Calu3 (cell line): Measurements from ENCODE around the gene GPA33. TPM values are rescaled to one million over a fixed set of nuclear protein-coding genes. Genes with fewer than 3 reads are reported as not detected.

Experiments used
- BruUV-seq: library from RNA; stranded (reverse); fragments of 400-500 nt; replicated peaks from 2 replicates; lab custom pipeline; 2021; lab: Mats Ljungman, UMichigan
- CTCF ChIA-PET: fragments of 300-600 bp; sonication (Branson Sonifier 250); formaldehyde crosslinking; loops from one replicate; lab custom pipeline; 2022; ENCODE audit warnings: antibody characterized with exemption; lab: Charles Lee
- DNase-seq: peaks from one replicate; pipeline ENCODE4 v3.0.0; 2022
- H3K27ac Mint-ChIP-seq: one replicate; pipeline ENCODE4 v1.8.0; 2022; ENCODE audit warnings: mixed read lengths; ENCODE audit not compliant: unreplicated experiment
- H3K27me3 Mint-ChIP-seq: one replicate; pipeline ENCODE4 v1.8.0; 2022; ENCODE audit warnings: mixed read lengths; ENCODE audit not compliant: unreplicated experiment
- H3K36me3 Mint-ChIP-seq: one replicate; pipeline ENCODE4 v1.8.0; 2022; ENCODE audit warnings: mild to moderate bottlenecking, moderate library complexity, mixed read lengths; ENCODE audit not compliant: insufficient read depth, unreplicated experiment
- H3K4me1 Mint-ChIP-seq: one replicate; pipeline ENCODE4 v1.8.0; 2022; ENCODE audit warnings: mild to moderate bottlenecking, low read depth, mixed read lengths; ENCODE audit not compliant: unreplicated experiment
- H3K4me3 Mint-ChIP-seq: one replicate; pipeline ENCODE4 v1.8.0; 2022; ENCODE audit warnings: mild to moderate bottlenecking, low read depth, moderate library complexity, mixed read lengths; ENCODE audit not compliant: unreplicated experiment
- H3K9me3 Mint-ChIP-seq: one replicate; pipeline ENCODE4 v1.8.0; 2022; ENCODE audit warnings: low read depth, mixed read lengths; ENCODE audit not compliant: unreplicated experiment
- CTCF ChIP-seq: fragments of 200-600 bp; IDR thresholded peaks from one replicate; pipeline ENCODE4 v1.8.0; 2022; ENCODE audit warnings: antibody characterized with exemption; ENCODE audit not compliant: unreplicated experiment
- intact Hi-C: fragments of 100-400 bp; cut with micrococcal nuclease; formaldehyde crosslinking; loops from one replicate; pipeline ENCODE4 v1.10.0; 2022; ENCODE audit not compliant: unreplicated experiment
- total RNA-seq: library from RNA; stranded (reverse); gene quantifications from 2 replicates; pipeline ENCODE4 v1.2.3, GENCODE V29; 2022

GPA33 gene
- total RNA-seq, 1 experiment from 2014 or later = not detected

DNA sequence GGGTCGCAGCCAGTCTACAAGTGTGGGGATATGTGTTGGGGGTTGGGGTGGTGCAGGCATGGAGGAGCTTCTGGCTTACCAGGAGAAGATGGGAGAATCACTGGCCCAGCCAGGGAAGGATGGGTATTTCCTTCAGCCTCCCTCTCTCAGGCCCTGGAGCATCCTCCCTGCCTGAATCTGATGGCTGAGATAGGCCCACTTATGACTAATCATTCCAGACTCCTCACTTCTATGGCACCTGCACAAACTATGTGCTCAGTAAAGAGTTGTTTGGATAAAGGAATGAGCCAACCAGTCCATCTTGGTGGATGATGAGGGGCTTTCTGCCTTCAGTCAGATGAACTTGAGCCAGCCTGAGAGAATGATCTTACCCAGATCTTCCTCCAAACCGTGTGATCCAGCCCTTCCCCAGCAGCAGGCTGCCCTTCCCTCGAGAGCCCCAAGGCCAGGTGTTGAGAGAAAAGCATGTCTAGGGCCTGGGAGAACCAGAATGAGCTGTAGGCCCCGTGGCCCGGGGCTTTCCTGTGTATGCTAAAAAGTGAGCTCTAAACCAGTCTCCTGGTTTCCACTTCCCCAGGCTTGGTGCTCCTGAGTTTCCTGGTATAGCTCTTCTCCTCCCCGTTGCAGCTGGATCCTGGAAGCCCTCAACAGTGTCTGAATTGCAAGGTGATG lies 1.3 kb downstream of the GPA33 start:
- Mint-ChIP-seq H3K27me3 (no peaks in the 10 kb centered on the region), H3K36me3 (no peaks in the 10 kb centered on the region), H3K4me1 (no peaks in the 10 kb centered on the region), H3K27ac (no peak overlapping the region), H3K4me3 (no peak overlapping the region), H3K9me3 (peaks cover 3% of the 10 kb centered on the region)
- no peak for TF ChIP-seq CTCF
- DNase-seq = no peak
- intact Hi-C loops = no loop called here
- CTCF ChIA-PET = no interaction called here
- no TSS peak for BruUV-seq

DNA sequence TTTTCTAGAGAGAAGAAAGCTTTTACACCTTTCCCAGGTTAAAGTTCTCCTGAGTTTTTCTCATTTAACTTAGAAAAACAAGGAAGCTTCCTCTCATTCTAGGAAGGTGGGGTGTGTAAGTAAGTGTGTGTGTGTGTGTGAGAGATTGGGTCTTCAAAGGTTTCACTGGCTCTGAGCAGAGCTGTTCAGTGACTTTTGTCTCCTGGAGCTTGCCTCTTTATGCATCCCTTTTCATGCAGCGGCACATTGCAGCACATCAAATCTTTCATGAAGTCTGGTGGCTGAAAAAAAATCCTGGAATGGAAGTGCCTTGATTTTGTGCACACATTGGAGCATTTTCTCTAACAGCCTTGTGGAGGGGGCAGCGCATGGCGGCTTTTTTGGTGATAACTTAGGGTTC lies 3.4 kb downstream of the GPA33 start:
- H3K27ac Mint-ChIP-seq = no peak overlapping the region
- DNase-seq = no peak
- no peaks in the 10 kb centered on the region for H3K36me3 Mint-ChIP-seq
- no peak for TF ChIP-seq CTCF
- no peak overlapping the region for H3K4me3 Mint-ChIP-seq
- intact Hi-C loops = no loop called here
- no peaks in the 10 kb centered on the region for H3K4me1 Mint-ChIP-seq
- H3K9me3 Mint-ChIP-seq = peaks cover 5% of the 10 kb centered on the region
- CTCF ChIA-PET = interaction anchor here (1.2 kb wide), 1 partner anchor 134 kb away, joined by 4 read pairs; the partner anchor contains the start of gene POU2F1
- no peaks in the 10 kb centered on the region for H3K27me3 Mint-ChIP-seq
- no TSS peak for BruUV-seq

GRCh38 chr1:167086033-167086432 lies 4.1 kb downstream of the GPA33 start:
- intact Hi-C loops = no loop called here
- no peak overlapping the region for H3K4me3 Mint-ChIP-seq

GRCh38 chr1:167084757-167085156 lies 5.4 kb downstream of the GPA33 start:
- no peak for DNase-seq
- no TSS peak for BruUV-seq
- intact Hi-C loops = loop anchor here (5.0 kb wide), 1 partner anchor 138 kb away; the partner anchor contains the start of gene POU2F1
- Mint-ChIP-seq H3K27me3 (no peaks in the 10 kb centered on the region), H3K27ac (no peak overlapping the region), H3K36me3 (no peaks in the 10 kb centered on the region), H3K4me1 (no peaks in the 10 kb centered on the region), H3K4me3 (no peak overlapping the region), H3K9me3 (peaks cover 10% of the 10 kb centered on the region)
- TF ChIP-seq CTCF = no peak
- CTCF ChIA-PET = interaction anchor here (0.8 kb wide), 1 partner anchor 37 kb away, joined by 3 read pairs; no protein-coding TSS in a partner anchor

More at GRCh38 chr1:167086033-167086432, 4.1 kb downstream of the GPA33 start:
- Mint-ChIP-seq H3K27ac (no peak overlapping the region), H3K4me1 (no peaks in the 10 kb centered on the region), H3K9me3 (peaks cover 9% of the 10 kb centered on the region), H3K27me3 (no peaks in the 10 kb centered on the region), H3K36me3 (no peaks in the 10 kb centered on the region)
- no peak for DNase-seq
- no TSS peak for BruUV-seq
- TF ChIP-seq CTCF = no peak
- CTCF ChIA-PET = interaction anchor here (1.2 kb wide), 1 partner anchor 134 kb away, joined by 4 read pairs; the partner anchor contains the start of gene POU2F1
